HS-27A (cell line): ENCODE data around the gene ENGASE.

ENCODE experiments used
- DNase-seq: peaks from one replicate; pipeline ENCODE4 v3.0.0-alpha.2; 2012; ENCODE audit warnings: low read depth, missing footprints

ENGASE gene

DNA sequence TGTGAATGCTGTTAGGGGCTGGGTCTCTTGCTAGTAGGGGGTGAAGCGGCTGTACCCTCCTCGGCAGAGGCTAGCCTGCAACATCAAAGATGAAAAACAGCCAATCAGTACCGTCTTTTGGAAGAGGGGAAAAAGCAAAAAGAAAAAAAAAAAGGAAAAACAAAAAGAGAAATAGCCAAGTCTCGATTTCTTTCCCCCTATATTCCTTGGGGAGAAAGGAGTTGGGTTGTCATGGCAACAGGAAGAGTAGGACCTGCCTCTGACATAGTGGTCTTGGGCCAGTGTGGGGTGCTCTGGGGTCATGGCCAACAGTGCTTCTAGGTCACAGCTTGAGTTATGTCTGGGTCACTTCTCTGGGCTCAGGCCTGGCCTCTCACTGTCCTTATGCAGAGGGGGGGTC lies 17.9 kb downstream of the ENGASE start:
- no peak for DNase-seq

DNA sequence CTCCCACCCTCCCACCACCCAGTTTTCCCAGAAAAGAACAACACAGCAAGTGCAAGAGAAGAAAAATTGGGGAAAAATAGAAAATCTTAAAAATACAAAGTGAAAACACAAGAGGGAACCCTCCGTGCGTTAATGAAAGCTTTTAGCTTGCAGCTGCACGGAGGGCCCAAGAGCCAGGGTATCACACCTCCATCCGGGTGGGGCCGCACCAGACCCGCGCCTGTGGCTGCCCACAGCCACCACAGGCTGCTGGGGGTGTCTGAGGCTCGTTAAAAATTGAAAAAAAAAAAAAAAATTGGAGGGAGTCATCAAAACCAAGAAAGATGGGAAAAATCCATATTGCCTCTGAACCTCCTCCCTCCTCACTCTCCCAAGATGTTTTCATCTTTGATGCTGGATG lies 18.6 kb downstream of the ENGASE start:
- DNase-seq: no peak

DNA sequence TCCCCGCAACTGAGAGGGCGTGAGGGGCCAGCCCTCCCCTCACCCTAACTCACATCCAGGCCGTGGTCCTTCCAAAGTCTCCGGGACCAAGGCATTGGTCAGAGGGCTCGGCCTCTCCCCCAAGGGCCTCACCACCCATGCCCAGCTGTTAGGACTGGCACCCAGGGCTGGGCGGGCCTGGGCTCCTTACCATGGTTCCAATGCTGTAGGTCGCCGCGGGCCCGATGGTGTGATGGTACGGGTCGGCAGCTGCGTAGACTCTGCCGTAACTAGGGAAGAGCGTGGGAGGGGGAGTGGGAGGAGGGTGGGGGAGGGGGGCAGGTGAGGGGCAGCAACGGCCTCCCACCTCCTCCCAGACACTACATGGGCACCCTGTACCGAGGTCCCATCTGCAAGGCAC lies 19.6 kb downstream of the ENGASE start:
- no peak for DNase-seq

DNA sequence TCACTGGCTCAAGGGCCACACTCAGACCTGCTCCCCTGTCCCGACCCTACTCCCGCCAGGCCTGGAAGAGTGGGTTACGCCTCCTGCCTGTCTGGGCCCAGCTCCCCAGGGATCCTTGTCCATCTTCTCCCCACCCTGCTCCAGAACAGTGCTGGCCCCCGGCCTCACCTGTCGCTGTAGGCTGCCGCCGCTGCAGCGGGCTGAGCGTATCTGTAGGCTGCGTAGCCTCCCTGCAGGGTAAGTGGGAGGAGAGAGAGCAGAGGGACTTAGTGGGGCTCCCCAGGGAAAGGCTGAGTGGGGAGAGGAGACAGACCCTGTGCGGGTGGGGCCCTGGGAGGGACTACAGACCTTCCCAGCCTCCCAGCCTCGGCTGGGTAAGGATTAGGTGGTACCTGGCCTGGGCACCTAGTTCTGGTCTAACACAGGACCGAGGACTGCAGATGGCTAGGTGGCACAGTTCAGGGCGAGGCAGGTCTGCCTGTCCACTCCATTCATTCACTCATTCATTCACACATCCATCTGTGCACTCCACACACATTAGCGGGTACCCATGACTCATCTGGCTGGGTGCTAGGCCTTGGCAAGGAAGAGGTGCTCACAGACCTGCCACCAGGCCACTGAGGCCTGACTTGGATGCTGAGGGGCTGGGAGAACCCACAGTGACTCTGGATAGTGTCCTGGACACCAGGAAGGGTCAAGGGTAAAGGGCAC lies 20.9 kb downstream of the ENGASE start:
- DNase-seq: no peak

DNA sequence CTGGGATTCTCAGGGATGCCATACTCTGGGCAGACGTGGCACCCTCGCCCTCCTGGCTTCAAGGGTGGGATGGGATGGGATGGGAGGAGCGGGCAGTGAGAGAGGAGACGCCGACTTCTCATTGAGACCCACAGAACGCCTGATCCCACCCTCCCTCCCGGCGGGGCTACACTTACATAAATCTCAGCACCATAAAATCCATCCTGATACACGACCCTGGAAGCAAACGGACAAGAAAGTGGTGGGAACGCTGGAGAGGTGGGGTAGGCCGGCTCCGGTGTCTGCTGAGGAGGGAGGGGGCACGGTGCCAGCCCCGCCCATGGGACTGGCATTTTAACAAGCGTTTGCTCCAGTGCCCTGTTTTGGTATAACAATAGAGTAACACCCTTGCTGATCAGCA lies 21.9 kb downstream of the ENGASE start:
- DNase-seq: no peak

DNA sequence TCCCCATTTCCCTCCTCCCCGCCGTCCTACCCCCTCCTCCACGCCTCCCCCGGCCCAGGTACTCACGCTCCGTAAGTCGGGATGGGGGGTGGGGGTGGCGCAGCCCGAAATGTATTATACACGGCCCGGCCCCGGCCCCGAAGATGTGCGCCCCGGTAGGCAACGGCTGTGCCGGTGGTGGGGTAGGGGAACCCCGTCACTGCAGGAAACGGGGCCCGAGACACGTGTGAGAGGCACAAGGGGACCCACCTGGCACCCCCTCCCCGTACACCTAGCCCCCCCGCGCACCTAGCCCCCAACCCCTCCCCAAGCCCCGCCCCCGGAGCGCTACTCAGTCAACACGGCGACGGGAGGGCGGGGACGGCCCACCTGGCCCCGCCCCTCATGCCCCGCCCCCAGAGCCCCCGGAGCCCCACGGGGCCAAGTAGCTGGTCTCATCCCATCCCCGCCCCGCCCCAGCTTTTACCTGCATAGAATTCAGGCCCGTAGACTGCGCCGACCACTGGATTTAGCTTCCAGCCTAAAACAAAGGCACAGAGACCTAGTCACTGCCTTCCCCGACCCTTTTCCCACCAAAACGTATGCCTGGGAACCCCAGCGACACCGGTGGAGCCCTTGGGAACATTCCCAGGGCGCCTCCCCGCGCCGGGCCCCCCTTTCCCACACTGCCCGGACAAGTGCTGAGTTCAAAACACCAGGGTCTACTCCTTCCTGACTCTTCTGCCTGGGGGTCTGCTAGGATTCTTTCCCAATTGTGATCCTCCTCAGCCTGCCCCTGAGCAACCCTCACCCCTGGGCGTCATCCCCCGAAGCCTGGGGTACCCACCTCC lies 22.8 kb downstream of the ENGASE start:
- DNase-seq: no peak

DNA sequence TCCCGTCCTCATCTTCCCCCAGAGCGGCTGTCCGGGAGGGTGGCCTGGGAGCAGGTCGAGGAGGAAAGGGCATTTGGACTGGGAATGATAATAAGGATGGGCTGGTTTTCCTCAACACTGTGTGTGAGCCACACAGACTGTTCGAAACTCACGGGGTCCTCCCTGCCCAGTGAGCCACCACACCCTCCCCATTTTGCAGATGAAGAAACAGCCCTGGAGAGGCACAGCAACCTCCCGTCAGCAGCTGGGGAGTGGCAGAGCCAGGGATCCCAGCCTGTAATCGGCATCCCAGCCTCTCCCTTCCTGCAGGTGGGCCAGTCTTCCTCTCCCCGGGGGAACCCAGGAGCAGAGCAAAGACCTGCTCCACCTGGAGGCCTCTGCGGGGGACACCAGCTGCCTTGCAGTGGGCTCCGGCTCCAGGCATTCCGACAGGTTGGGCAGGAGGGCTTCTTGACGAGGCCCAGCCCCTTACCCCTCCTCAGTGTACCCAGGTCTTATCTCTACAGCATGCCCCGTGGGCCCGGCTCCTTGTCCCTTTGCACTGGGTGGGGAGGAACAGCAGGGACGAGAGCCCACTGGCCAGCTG lies 23.8 kb downstream of the ENGASE start:
- DNase-seq: no peak

DNA sequence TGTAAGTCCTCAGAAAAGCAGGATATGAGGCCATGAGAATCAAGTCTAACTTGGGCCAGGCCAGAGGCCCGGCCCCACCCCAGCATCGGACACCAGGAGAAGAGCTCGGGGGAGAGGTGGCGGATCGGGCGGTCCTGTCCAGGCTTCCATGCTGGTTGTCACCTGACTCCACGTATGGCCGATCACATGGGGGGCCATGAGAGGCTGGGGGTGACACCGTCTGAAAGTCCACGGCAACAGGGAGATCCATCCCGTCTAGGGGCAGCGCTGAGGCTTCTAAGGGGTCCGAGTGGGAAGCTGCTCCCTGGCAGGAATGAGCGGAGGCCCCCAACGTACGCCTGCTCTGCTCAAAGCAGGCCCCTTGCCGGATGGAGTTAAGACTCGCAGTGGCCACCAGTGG lies 25.8 kb downstream of the ENGASE start:
- no peak for DNase-seq

DNA sequence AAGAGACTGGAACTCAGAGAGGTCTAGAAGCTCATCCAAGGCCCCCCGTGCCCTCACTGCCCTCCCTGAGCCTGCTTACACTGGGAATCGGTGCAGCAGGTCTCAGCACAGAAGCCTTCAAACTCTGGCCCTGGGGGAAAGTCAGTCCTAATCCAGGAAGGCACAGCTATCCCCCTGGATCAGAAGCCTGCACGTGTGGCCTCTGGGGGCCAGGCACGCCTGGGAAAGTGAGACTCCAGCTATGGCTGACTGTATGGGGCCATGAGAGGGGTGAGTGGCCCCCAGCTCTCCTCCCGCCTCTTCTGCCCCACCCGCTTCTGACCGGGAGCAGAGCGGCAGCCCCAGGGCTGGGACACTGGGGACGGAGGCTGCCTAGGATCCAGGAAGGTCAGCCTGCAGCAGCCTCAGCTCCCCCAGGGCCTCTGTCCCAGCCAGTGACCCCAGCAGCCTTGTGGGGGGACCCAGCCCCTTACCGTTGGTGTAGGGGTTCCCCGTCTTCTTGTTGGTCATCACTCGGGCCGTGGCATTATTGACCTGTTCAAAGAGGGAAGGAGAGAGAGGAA lies 26.6 kb downstream of the ENGASE start:
- DNase-seq: no peak

DNA sequence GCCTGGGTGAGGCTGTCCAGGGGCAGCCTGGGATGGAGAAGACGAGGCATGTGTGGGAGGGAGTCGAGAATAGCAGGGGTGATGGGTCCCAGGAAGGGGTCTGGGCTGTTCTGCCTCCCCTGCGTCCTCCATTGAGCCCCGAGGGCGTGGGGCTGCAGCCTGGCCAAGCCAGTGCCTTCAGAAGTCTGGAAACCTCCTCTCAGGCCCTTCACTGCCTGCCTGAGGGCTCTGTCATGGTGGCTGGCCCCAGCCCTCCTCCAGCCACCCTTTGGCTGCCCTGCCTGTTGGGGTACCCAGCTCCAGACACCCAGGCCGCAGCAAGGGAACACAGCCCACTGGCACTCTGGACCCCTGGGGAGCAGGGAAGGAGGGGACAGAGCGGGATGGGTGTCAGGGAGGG lies 27.6 kb downstream of the ENGASE start:
- no peak for DNase-seq

DNA sequence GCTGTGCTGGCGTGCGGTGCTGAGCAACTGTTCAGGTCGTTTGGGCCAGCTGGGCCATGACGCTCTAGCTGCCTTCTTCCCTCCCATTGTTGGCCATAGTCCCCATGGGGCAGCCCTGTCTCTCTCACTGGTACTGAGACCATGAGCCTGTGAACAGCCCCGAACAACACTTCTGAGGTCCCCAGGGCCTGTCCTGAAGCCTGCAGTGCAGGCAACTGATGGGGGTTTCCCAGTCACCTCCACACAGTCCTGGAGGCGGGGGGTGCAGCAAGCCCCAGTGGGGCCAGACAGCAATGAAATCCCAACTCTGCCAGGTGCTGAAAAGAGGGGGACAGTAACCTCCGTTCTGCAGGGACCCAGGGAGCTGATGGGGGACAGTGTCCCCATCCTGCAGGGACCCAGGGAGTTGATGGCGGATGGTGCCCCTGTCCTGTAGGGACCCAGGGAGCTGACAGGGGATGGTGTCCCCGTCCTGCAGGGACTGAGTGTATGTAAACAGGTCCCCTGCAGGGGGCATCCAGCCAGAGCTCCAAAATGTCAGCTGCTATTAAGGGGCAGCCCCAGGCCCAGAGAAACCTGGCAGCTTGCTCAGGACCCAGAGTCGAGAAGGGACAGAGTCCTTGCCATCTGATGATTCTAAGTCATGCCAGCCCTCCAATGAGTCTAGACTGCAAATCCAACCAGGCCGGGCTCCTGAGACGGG lies 30.4 kb downstream of the ENGASE start:
- DNase-seq: no peak

DNA sequence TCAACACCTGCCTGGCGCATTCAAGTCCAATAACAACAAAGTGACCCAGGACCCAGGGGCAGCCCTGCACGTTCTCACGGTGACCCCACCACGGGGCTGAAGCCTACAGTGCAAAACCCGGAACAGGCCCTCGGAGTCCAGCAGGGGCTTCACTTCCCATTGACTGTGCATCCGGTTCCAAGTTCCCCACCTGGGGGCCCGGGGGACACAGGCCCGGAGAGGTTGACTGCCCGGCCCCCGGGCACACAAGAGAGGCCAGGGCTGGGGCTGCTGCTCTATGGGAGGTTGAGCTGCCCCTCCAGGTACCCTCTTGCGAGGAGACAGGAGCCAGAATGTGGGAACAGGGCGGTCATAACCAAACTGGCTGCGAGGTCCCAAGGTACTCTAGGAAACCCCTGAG lies 31.3 kb downstream of the ENGASE start:
- DNase-seq: no peak

DNA sequence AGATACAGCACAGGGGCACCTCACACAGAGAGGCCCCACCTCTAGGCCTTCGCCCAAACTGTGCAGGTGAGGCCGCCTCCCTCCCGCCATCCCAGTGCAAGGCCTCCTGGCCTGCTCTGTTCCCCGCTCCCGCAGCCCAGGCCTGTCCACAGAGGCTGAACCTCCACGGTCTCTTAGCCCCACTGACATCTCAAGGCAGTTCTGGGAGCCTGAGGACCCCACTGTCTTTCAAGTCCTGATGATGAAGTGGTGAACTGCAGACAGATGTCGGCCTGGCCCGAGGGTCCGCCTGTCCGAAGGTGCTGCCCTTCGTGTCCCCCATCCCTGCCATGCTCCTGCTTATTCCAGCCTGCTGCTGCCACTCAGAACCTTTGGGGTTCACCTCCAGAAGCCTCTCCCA lies 32.3 kb downstream of the ENGASE start:
- no peak for DNase-seq

DNA sequence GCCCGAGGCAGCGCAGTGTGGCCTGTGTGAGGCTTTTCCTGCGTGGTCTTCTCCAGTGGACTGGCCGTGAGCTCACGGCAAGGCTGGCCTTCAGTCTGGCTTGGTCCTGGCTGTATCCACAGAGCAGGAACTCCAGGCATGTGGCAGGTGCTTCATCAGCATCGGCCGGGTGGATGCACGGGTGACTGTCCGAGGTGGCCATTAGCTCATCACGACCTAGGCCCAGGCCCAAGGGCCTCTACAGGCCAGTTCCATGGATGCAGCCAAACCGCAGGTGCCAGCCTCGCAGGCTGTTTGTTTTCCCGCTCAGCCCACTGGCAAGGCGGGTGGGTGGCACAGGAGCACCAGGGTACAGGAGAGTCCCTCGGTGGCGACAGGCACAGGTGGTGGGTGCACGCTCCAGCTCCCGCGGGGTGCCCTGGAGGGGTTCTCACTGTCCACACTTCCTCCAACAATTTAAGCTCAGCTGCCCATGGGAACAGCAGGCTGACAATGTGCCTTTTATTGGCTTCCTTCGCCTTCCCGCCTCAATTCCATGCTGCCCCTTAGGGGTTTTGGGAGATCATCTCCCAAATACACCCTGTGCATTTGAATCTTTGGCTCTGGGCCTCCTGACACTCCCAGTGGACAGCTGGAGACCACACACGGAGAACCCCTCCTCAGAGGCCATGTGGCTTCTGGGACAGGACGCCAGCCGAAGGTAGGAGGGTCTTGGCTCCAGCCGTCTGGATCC lies 33.0 kb downstream of the ENGASE start:
- DNase-seq: no peak

DNA sequence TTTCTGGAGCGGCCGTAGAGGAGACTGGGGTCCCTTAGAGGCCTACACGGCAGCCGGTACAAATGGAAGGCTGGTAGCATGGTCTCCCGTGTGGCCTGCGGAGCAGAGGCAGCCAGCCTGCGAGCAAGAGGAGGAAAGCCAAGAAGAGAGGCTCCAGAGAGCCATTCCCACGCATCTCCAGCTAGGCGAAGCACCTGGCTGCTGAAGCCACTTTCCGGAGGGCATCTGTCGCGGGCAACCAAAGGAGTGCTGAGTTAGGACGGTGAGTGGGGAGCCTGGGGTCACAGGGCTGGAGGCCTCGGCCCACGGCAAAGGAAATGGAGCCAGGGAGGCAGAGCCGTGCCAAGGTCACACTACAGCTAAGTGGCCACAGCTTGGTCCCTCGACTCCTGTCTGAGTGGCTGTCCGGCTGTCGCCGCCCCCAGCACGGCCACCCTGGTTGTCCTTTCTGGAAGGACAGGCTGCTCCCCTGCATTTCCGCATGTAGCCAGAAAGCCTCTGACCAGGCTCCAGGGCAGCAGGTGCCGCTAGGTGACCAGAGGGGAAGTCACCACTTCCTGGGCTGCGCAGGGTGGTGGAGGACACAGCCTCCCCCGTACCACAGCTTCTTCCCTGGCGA lies 33.7 kb downstream of the ENGASE start:
- no peak for DNase-seq

DNA sequence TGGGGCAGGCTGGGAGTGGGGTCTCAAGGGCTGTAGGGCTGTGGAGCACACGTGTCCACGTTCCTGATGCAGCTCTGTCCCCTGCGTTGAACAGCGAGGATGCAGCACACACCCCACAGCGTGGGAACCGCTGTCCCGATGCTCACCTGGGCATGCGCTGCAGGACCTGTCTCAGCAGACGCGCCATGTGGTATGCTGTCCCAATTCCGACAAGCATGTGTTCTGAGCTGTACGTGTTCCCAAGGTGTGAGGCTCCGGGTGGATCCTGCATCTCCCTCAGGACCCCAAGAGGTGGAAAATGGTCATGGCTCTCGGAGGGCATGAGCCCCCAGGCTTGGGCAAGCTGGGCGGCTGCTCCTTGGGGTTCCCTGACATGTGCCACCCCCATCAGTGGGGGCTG lies 34.2 kb downstream of the ENGASE start:
- DNase-seq: no peak

DNA sequence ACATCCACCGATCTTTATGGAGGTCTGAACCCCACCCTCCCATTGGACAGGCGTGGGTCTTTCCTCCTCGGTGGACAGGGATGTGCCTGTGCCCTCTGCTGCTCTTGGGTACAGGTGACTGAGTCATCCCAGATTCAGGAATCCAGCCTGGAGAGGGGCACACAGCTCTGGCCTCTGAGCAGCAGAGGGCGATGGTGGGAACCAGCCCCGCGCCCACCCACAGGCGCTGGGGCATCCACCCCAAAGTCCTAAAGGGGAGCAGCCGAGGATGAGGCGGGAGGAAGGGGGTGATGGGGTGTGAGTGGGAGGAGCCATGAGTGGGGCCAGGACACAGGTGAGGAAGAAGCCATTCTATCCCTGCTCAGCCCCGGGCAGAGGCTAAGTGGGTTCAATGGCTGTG lies 35.0 kb downstream of the ENGASE start:
- no peak for DNase-seq

DNA sequence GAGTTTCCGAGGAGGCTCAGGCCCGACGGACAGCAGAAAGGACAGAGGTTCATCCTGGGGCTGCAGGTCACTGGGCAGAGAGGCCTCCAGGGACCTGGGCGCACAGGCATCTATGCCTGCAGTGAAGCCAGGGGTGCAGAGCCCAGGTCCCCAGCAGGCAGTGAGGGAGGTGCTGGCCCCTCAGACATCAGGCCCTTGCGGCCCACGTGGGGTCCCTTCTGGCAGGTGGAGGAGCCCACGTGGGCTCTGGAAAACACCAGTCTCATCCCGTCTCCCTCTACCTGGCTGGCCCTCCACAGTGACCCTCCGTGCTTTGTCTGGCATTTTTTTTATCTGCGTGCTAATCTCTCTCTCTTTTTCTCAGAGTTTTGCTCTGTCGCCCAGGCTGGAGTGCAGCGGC lies 36.5 kb downstream of the ENGASE start:
- no peak for DNase-seq

DNA sequence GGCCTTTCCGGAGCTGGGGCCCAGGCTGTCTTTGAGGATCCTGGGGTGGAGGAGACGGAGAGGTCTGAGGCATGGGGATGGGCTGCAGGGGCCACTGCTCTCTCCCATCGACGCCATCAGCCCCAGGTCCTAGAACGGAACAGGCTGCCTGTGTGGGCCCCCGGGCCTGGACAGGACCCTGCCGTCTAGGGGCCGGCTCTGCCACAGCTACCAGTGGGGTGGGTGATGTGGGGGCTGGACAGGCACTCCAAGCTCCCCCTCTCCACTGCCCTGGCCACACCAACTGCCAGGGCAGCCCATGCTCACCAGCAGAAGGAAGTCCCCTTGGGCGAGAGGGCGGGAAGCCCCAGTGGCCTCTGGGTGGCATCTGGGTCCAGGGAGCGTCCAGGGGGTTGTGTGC lies 37.8 kb downstream of the ENGASE start:
- DNase-seq: no peak

DNA sequence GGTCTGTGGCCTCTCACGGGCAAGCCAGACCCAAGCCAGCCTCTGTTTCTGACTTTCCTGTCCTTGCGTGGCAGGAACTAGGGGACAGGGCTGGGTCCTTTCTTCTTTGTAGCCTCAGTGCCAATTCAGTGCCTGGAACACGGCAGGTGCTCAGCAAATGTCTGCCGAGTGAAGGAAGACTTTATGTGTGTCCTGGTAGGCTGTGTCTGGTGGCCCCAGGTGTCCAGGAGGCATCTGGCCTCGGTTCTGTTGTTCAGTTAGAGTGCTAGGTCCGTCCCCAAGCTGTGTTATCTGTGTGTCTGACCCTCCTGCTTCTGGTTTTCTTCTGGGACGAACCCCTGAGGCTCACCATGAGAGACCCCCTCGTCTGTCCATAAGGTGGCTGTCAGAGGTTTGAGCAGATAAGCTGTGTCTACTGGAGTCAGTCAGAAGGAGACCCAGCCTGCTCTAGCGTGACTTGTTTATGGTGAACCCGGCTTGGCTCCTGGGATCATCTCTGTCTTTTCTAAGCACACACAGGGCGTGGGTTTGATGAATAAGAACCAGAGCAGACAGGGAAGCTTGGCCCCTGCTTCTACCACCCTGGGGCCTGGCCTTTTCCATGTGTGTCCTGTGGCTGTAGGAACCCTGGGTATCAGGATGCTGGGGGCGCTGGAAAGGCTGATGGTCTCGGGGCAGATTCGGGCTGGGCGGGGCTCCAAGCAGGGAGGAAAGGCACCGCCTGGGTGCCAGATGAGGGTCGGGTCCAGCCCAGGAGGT lies 39.3 kb downstream of the ENGASE start:
- no peak for DNase-seq
